GM12801 (cell line): ENCODE results near the gene TBL2.

ENCODE experiments used
- TF ChIP-seq, protein P1 (sequence below): IDR thresholded peaks from one replicate; pipeline ENCODE4 v1.5.1; 2011; ENCODE audit warnings: control low read depth; ENCODE audit not compliant: insufficient read length; ENCODE audit errors: extremely low read depth

TBL2 gene

DNA sequence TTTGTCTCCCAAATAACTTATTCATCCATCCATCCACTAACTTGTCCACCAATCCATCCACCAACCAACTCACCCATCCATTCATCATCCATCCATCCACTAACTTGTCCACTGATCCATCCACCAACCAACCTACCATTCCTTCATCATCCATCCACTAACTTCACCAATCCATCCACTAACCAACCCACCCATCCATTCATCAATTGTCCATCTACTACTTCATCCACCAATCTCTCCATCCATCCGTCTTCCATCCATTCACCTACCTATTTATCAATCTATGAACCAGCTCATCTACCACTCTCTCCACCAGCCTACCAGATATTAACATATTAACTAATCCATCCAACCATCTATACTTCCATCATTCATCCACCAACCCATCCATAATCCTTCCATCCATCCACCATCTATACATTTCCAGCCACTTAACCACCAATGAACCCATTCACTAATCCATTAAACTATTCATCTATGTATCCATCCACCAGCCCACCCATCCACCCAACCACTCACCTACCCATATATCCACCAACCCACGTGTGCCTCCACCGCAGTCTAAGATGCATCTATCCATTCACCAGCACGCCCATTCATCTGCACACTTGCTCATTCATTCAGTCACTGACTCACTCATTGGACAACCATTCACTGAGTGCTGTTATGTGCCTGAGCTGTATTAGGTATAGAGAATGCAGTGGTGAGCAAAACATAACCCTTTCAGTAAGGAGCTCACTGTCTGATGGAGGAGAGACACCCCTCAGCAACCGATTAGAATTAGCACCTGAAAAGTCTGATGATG lies 19.8 kb upstream of the TBL2 start:
- TF ChIP-seq, protein P1, sequence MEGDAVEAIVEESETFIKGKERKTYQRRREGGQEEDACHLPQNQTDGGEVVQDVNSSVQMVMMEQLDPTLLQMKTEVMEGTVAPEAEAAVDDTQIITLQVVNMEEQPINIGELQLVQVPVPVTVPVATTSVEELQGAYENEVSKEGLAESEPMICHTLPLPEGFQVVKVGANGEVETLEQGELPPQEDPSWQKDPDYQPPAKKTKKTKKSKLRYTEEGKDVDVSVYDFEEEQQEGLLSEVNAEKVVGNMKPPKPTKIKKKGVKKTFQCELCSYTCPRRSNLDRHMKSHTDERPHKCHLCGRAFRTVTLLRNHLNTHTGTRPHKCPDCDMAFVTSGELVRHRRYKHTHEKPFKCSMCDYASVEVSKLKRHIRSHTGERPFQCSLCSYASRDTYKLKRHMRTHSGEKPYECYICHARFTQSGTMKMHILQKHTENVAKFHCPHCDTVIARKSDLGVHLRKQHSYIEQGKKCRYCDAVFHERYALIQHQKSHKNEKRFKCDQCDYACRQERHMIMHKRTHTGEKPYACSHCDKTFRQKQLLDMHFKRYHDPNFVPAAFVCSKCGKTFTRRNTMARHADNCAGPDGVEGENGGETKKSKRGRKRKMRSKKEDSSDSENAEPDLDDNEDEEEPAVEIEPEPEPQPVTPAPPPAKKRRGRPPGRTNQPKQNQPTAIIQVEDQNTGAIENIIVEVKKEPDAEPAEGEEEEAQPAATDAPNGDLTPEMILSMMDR: no peak

DNA sequence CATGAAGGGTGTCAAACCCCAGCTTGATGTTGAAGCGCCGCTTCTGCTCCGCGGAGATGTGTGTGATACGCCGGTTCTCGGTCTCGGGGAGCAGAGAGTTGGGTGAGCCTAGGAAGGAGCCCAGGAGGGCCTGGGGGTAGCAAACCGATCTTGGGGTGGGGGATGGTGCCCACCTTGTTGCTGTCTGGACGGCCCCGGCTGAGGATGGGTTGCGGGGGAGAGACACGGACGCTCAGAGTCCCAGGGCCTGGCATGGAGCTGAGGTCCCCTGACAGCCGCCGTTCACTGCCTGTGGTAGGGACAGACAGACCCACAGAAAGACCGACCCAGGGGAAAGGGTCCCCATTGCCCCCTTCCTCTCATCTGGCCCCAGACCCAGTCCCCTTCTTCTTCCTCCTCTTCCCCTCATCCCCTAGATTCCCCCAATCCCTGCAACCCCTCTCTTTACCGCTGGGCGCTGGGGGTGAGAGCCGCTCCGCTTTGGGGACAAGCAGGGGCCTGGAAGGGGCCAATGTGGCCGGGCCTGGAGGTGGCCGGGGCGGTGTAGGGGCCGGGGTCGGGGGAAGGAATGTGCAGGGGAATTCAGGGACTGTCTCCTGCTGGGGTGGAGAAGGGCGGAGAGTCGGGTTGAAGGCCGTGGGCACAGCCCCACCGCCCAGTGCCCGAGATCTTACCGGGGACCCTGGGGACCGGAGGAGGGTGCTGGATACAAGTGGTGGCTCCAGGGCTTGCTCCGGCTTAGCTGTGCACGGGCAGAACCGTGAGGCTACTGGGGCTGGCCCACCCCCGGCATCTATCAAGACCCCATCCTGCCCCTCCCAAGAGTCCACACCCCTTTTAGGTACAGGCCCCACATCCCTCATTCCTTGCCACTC lies 18.0 kb upstream of the TBL2 start:
- TF ChIP-seq, protein P1: no peak

DNA sequence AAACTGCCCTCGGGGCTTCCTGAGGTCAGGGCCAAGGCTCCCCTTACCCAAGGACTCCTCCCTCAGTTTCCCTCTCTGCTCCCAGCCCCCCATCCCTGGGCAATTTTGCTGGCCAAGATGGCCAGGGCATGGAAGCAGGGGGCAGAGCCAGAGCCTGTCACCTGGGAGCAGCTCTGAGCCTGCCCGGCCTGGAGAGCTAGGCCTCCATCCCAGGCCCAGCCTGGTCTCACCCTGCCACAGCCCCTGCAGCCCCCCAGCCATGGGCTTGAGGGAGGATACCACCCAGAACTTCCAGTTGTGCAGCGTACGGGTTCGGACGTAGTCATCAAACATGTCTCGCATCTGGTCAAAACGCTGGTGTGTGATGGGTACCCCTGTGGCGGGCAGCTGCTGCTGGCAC lies 17.0 kb upstream of the TBL2 start:
- TF ChIP-seq, protein P1: no peak

DNA sequence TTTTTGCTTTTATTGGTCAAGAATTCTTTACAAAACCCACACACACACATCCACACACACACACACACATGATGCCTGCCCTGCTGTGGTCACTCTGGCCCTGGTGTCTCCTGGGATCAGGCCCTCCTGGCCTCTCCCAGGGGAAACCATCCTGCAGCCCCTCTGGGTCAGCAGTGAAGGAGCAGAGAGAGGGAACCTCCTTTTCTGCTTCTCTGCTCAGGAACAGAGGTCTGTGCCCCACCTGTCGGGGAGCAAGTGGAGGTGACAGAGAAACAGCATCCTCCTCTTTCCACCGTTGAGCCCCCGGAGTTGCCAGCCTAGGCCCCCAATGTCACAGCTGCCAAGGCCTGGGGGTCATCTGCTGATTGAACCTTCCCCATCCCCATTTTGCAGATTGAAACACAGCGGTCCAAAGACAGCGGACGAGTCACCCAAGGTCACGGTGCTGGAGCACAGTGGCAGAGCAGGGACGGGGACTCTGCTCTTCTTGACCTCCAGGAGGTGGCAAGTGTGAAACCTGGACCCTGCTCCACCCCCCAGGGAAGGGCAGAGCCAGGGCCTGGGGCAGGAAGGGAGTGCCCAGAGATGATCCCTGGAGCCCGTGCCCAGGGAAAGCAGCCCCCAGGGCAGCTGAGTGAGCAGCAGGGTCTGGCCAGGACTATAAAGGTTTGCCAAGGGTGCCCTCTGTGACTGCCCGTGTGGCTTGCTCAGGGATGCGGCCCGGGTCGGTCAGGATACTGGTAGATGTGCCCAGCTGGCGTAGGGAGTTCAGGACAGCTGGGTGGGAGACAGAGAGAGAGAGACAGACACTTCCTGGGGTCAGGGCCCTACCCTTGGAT lies 15.0 kb upstream of the TBL2 start:
- TF ChIP-seq, protein P1: no peak

DNA sequence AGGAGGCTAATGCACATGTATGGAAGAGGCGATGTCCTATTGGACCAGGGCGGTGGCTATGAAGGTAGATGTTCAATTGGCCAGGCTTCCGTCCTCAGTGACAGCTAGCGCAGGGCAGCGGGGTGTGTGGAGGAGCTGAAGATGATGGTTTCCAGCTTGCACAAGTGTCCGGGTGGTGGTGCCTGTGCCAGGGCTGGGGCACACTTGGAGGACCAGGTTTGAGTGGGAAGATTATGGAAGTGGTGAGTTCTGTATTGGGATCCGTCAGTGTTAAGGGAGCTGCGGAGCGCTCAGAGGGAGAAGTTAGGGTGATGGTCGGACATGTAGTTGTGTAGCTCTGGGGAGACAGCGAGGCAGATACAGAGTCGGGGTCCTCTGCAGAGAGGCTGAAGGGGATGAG lies 8.5 kb upstream of the TBL2 start:
- TF ChIP-seq, protein P1: no peak

- TF ChIP-seq, protein P1: no peak
Observed at GRCh38 chr7:73585196-73585595, 6.8 kb upstream of the TBL2 start.

GRCh38 chr7:73582664-73583202 lies 4.4 kb upstream of the TBL2 start:
- TF ChIP-seq, protein P1: no peak
